Muscle layer of colon (tissue), 2 donors: ENCODE measurements around the gene C1QB.
"Not testable (repeated sequence)": the region's sequence is repeated elsewhere in the genome, so short reads cannot be mapped to it uniquely, and the experiment has no call there.

ENCODE experiments used
- H3K27ac ChIP-seq: one replicate; pipeline ENCODE4 v1.7.0; 2013; ENCODE audit warnings: low read depth, mild to moderate bottlenecking, low read length, moderate library complexity
- H3K27me3 ChIP-seq, 2 donors: one replicate each; pipeline ENCODE4 v1.7.0; 2013; ENCODE audit warnings: low read length in 2 of 2, mild to moderate bottlenecking in 2 of 2; ENCODE audit not compliant: insufficient read depth in 2 of 2, control insufficient read depth in 1 of 2
- H3K36me3 ChIP-seq: one replicate; pipeline ENCODE4 v1.7.0; 2013; ENCODE audit warnings: mild to moderate bottlenecking, low read length; ENCODE audit not compliant: insufficient read depth
- H3K4me1 ChIP-seq: one replicate; pipeline ENCODE4 v1.7.0; 2013; ENCODE audit warnings: mild to moderate bottlenecking, low read length; ENCODE audit not compliant: insufficient read depth
- H3K4me3 ChIP-seq, 2 donors: one replicate each; pipeline ENCODE4 v1.7.0; 2013; ENCODE audit warnings: low read length in 2 of 2, low read depth in 1 of 2, mild to moderate bottlenecking in 1 of 2, moderate library complexity in 1 of 2
- H3K9ac ChIP-seq: one replicate; pipeline ENCODE4 v1.7.0; 2013; ENCODE audit warnings: low read length
- H3K9me3 ChIP-seq: one replicate; pipeline ENCODE4 v1.7.0; 2013; ENCODE audit warnings: mild to moderate bottlenecking, low read length
- donor health status: abdominal sarcoma.
- donor health status: Adenocarcinoma of cecum.

Gene C1QB

GRCh38 chr1:22650089-22650693, 2.8 kb upstream of the C1QB start:
- H3K4me3 ChIP-seq: no peak overlapping the region
- no peaks in the 10 kb centered on the region for H3K4me1 ChIP-seq
- H3K36me3 ChIP-seq: no peaks in the 10 kb centered on the region
- H3K9ac ChIP-seq: no peak overlapping the region
- H3K27ac ChIP-seq: no peak overlapping the region
- no peaks in the 10 kb centered on the region for H3K9me3 ChIP-seq
- H3K27me3 ChIP-seq: no peaks in the 10 kb centered on the region

GRCh38 chr1:22651941-22652856, 837 bp upstream of the C1QB start:
- no peak overlapping the region for H3K4me3 ChIP-seq
- H3K36me3 ChIP-seq: no peaks in the 10 kb centered on the region
- no peak overlapping the region for H3K27ac ChIP-seq
- no peak overlapping the region for H3K9ac ChIP-seq
- peaks cover 0 to 5% of the 10 kb centered on the region in 2 donors for H3K27me3 ChIP-seq
- no peaks in the 10 kb centered on the region for H3K4me1 ChIP-seq
- no peaks in the 10 kb centered on the region for H3K9me3 ChIP-seq

GRCh38 chr1:22654692-22655091, 1.7 kb downstream of the C1QB start:
- no peak overlapping the region for H3K9ac ChIP-seq
- no peak overlapping the region for H3K4me3 ChIP-seq
- H3K27me3 ChIP-seq: peaks cover 0 to 6% of the 10 kb centered on the region in 2 donors
- no peaks in the 10 kb centered on the region for H3K4me1 ChIP-seq
- no peaks in the 10 kb centered on the region for H3K9me3 ChIP-seq
- H3K27ac ChIP-seq: no peak overlapping the region
- H3K36me3 ChIP-seq: no peaks in the 10 kb centered on the region

GRCh38 chr1:22658385-22659163, 5.5 kb downstream of the C1QB start:
- H3K4me3 ChIP-seq: no peak overlapping the region
- no peaks in the 10 kb centered on the region for H3K4me1 ChIP-seq

GRCh38 chr1:22660716-22661241, 7.7 kb downstream of the C1QB start:
- Histone ChIP-seq H3K9ac (no peak overlapping the region), H3K4me1 (no peaks in the 10 kb centered on the region), H3K4me3 (no peak overlapping the region), H3K27ac (no peak overlapping the region), H3K36me3 (no peaks in the 10 kb centered on the region), H3K27me3 (peaks cover 0 to 14% of the 10 kb centered on the region in 2 donors), H3K9me3 (no peaks in the 10 kb centered on the region)

More at GRCh38 chr1:22658385-22659163, 5.5 kb downstream of the C1QB start:
- Histone ChIP-seq H3K9me3 (no peaks in the 10 kb centered on the region), H3K36me3 (no peaks in the 10 kb centered on the region), H3K27ac (no peak overlapping the region), H3K27me3 (peaks cover 0 to 14% of the 10 kb centered on the region in 2 donors), H3K9ac (no peak overlapping the region)

- Histone ChIP-seq H3K9ac (no peak overlapping the region), H3K4me1 (no peaks in the 10 kb centered on the region), H3K27me3 (peaks cover 0 to 12% of the 10 kb centered on the region in 2 donors), H3K4me3 (no peak overlapping the region), H3K27ac (no peak overlapping the region), H3K9me3 (no peaks in the 10 kb centered on the region), H3K36me3 (no peaks in the 10 kb centered on the region)
Measured at GRCh38 chr1:22661880-22662279, 8.8 kb downstream of the C1QB start.

GRCh38 chr1:22662318-22662717, 9.3 kb downstream of the C1QB start:
- H3K4me1 ChIP-seq: no peaks in the 10 kb centered on the region
- H3K4me3 ChIP-seq: no peak overlapping the region
- H3K36me3 ChIP-seq: no peaks in the 10 kb centered on the region
- H3K9me3 ChIP-seq: no peaks in the 10 kb centered on the region
- H3K27me3 ChIP-seq: peaks cover 0 to 8% of the 10 kb centered on the region in 2 donors
- H3K9ac ChIP-seq: no peak overlapping the region
- no peak overlapping the region for H3K27ac ChIP-seq

GRCh38 chr1:22662986-22663408, 10.0 kb downstream of the C1QB start:
- peaks cover 0 to 8% of the 10 kb centered on the region in 2 donors for H3K27me3 ChIP-seq
- no peaks in the 10 kb centered on the region for H3K9me3 ChIP-seq
- H3K36me3 ChIP-seq: no peaks in the 10 kb centered on the region
- H3K4me1 ChIP-seq: no peaks in the 10 kb centered on the region
- no peak overlapping the region for H3K9ac ChIP-seq
- H3K27ac ChIP-seq: no peak overlapping the region
- H3K4me3 ChIP-seq: no peak overlapping the region

GRCh38 chr1:22665752-22666151, 12.7 kb downstream of the C1QB start:
- no peak overlapping the region for H3K27ac ChIP-seq
- no peak overlapping the region for H3K4me3 ChIP-seq
- H3K9me3 ChIP-seq: no peaks in the 10 kb centered on the region
- H3K4me1 ChIP-seq: no peaks in the 10 kb centered on the region
- no peak overlapping the region for H3K9ac ChIP-seq
- H3K36me3 ChIP-seq: no peaks in the 10 kb centered on the region
- H3K27me3 ChIP-seq: peaks cover 0 to 4% of the 10 kb centered on the region in 2 donors

GRCh38 chr1:22666412-22666811, 13.4 kb downstream of the C1QB start:
- Histone ChIP-seq H3K4me3 (no peak overlapping the region), H3K9ac (no peak overlapping the region), H3K4me1 (no peaks in the 10 kb centered on the region), H3K27me3 (peaks cover 0 to 4% of the 10 kb centered on the region in 2 donors), H3K36me3 (no peaks in the 10 kb centered on the region), H3K27ac (no peak overlapping the region), H3K9me3 (no peaks in the 10 kb centered on the region)

GRCh38 chr1:22668840-22669239, 15.8 kb downstream of the C1QB start:
- H3K9me3 ChIP-seq, H3K4me3 ChIP-seq, H3K27ac ChIP-seq, H3K9ac ChIP-seq, H3K36me3 ChIP-seq, H3K27me3 ChIP-seq, H3K4me1 ChIP-seq: not testable (repeated sequence)
